Measurements from ENCODE around the gene INO80C.

INO80C gene, protein sequence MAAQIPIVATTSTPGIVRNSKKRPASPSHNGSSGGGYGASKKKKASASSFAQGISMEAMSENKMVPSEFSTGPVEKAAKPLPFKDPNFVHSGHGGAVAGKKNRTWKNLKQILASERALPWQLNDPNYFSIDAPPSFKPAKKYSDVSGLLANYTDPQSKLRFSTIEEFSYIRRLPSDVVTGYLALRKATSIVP

DNA sequence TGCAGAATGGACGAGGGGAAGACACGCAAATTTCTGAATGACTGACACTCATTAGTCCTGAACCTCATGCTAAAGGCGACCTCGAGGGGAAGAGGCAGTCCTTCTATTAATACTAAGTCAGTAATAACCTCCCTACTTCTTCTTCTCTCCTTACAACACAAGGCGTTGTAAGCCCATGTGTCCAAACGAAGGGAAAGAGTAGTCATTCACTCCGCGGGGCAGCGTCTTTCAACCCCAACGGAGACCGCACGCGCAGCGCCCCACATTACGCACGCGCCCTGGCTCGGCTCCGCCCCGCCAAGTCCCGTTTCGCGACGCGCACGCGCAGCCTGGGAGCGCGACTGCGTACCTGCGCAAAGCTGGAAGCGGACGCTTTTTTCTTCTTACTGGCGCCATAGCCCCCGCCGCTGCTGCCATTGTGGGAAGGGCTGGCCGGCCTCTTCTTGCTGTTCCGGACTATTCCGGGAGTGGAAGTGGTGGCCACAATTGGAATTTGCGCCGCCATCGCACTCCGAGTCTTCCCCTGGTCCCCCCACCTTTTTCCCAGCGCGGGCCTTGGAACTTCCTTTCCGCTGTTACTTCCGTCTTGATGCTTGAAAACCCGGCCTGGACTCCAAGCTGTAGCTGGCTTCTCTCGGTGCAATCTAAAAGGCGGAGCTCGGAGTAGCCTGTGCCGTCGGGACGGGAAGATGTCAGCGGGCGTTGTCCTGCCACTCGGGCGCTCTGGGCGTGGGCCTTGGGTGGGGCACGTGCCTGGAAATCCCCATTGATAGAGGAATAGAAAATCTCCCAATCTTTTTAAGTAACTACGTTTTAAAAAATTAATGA lies at the start of gene INO80C:
Gene INO80C, minus strand, starts transcription at position 591 of the 828 bp plus-strand sequence. Its CDS starts 86 bp downstream, at position 505.
- DNase-seq = peak; percentile 92

DNA sequence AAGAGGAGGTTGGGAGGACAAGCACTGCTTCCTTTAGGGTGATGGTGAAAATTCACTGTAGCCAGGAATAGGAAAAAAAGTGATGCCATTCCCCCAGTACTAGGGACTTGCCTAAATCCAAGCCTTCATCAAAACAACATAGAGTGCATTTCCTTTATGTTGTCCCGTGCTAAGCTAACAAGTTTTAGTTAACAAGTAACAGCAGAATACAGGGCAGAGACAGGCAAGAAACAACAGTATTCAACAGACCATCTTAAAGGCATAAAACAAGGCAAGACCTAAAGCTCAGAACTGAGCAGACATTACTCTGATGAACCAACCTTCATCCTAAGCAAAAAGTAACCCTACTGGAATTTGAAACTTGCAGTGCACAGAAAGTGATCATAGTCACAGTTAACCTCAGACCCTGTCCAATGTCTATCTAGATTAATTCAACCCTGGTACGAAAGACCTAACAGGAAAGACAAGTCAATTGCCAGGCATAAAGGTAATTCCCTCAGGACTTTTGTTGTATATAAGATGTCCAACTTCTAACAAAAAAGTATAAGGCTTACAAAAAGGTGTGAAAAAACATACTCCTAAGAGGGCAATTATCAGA lies 49.3 kb upstream of the INO80C start:
- no peak for DNase-seq

DNA sequence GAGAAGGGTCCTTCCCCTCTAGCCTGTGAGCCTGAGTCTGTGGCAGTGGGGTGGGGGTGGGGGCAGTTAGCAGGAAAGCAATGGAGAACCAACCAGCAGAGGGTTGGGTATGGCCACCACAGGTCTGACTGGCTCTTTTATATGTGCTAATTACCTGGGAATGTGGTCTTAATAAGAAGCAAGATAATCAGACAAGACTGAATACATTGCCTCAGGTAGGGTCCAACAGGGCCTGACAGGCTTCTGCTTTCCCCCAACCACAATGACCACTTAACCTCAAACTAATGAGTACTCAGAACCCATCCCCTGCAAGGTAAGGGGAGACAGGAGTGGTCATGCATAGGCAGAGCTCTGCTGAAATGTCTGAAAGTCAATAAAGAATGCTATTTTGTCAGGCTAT lies 44.6 kb upstream of the INO80C start:
- DNase-seq = no peak

DNA sequence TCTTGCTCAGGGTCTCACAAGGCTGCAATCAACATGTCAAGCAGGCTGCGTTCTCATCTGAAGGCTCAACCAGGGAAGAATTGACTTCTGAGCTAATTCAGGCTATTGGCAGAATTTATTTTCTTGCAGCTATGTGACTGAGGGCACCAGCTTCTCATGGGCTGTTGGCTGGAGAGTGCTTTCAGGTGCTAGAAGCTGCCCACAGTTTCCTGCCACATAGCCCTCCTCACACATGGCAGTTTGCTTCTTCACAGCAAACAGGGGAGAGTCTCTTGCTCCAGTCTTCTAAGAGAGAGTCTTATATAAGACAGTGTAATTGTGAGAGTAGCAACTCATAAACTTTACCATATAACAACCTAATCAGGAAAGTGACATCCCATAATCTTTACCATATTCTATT lies 37.5 kb upstream of the INO80C start:
- DNase-seq = no peak

DNA sequence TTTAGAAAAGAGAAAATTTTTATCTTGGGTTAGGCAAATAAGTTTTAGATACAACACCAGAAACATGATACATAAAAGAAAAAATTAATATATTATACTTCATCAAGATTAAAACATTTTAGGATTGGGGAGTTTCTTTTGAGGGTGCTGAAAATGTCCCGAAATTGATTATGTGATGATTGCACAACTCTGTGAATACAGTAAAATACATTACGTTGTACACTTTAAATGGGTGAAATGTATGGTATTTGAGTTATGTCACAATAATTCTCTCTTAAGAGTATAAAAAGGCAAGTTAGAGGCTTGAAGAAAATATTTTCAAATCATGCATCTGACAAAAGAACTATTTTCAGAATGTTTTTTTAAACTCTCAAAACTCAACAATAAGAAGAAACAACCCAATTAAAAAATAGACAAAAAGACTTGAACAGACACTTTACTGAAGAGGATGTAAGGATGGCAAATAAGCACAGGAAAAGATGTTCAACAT lies 36.2 kb upstream of the INO80C start:
- no peak for DNase-seq

DNA sequence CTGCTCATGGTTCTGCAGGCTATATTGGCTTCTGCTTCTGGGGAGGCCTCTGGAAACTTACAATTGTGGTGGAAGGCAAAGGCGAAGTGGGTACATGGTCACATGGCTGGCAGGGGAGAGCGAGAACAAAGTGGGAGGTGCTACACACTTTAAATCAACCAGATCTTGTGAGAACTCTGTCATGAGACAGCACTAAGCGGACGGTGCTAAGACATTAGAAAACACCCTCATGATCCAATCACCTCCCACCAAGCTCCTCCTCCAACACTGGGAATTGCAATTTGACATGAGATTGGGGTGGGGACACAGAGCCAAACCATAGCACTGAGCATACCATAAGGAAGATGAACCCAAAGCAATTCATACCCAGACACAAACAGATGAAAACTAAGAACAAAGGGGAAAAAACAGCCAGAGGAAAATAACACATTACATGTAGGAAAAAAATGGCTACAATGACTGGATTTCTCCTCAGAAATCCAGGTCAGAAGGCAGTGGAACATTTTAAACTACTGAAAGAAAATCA lies 31.1 kb upstream of the INO80C start:
- DNase-seq = no peak

DNA sequence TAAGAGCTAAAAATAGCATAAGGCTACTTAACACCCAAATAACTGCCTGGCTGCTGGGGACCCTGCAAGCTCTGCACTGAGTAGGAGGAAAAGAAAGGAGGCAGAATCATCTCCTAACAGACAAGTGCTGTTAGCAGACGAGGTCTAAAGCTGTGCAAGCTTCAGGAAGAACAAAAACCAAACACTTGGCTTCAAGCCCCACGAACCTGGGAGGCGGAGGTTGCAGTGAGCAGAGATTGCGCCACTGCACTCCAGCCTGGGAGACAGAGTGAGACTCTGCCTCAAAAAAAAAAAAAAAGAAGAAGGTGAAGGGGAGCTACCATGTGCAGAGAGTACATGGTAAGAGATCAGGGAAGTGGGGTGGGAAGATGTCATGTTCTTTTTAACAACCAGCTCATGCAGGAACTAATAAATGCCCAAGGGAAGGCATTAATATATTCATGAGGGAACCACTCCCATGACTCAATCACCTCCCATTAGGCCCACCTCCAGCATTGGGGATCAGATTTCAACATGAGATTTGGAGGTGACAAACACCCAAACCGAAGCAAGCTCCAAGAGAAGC lies 28.8 kb upstream of the INO80C start:
- no peak for DNase-seq

DNA sequence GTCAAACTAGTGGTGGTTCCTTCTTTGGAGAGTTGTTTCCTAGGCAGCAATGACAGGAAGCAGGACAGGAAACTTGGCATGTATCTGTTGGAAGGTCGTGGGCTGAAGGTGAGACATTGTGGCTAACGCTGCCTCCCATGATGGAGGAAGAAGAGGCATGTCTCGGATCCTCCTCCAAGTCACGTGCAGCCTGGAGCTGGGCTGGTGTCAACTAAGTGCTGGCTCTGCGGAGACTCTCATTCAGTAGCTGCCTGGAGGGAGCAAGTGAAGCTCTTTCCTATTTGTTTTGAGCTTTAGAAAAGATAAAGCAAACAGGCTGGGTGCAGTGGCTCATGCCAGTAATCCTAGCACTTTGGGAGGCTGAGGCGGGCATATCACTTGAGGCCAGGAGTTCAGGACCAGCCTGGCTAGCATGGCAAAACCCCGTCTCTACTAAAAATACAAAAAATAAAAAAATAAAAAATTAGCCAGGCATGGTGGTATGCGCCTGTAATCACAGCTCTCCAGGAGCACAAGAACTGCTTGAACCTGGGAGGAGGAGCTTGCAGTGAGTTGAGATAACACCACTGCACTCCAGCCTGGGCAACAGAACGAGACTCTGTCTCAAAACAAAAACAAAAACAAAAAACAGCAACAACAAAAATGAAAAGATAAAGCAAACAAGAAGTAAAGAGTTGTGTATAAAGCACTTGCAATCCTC lies 28.2 kb upstream of the INO80C start:
- DNase-seq = no peak

DNA sequence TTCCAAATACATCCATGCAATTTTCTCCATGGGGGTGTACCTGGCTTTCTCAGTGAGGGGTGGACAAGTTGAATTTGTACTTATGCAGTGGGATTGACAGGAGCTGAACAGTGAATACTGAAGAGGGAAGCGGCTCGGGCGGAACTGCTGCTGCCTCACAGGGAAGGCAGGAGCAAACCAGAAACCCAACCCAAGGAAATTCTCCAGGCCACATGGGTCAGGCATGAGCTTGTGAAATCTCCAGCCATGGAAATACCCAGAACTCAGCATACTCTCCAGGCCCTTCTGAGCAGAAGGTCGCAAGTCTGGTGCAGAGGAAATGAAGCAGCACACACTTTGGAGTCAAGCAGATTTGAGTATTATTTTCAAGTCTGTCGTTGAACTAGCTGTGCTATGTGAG lies 26.5 kb upstream of the INO80C start:
- DNase-seq = no peak

DNA sequence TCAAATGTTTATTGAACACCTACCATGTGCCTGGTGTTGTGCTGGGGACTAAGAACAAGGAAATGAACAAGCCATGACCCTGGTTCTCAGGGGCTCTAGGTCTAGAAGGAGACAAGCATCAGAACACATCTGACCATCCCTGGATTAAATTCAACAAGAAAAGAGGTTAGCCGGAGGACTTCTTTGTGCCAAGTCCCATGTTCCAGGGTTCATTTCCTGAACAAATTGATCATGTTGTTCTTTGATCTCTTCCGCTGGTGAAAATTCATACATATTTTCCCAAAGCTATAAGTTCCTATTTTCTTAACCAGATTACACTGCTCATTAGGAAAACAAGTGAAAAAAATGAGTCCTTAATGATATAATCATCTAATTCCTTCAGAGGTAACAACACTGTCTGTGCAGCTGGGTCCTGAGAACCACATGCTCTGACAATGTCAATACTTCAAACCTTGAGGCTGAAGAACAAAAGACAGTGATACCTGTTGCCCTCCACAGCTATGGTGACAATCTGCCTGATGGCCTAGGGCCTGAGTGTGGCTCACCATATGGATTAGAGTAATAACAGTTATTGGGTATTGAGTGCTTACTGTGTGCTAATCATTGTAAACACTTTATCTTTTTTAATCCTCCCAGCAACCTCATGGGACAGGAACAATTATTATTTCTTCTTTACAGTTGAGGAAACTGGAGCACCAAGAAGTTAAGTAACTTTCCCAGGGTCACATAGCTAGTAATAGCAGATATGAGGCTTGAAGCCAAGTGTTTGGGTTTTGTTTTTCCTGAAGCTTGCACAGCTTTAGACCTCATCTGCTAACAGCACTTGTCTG lies 24.6 kb upstream of the INO80C start:
- DNase-seq = no peak

DNA sequence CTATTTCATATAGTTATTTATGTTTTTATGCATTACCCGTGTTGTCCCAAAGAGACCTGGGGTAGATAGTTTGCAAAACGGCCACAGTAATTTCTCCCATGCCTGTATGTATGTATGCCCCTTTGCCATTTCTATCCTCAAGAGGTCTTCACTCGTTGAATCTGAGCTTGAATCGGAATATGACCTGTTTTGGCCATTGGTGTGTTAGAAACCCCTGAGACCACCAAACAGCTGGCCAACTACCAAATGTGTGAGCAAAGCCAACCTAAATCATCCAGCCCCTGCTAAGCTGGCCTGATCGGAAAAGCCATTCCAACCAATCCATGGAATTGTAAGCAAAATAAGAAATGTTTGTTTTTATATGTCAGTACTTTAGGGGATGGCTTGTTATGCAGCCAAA lies 23.4 kb upstream of the INO80C start:
- DNase-seq = no peak

DNA sequence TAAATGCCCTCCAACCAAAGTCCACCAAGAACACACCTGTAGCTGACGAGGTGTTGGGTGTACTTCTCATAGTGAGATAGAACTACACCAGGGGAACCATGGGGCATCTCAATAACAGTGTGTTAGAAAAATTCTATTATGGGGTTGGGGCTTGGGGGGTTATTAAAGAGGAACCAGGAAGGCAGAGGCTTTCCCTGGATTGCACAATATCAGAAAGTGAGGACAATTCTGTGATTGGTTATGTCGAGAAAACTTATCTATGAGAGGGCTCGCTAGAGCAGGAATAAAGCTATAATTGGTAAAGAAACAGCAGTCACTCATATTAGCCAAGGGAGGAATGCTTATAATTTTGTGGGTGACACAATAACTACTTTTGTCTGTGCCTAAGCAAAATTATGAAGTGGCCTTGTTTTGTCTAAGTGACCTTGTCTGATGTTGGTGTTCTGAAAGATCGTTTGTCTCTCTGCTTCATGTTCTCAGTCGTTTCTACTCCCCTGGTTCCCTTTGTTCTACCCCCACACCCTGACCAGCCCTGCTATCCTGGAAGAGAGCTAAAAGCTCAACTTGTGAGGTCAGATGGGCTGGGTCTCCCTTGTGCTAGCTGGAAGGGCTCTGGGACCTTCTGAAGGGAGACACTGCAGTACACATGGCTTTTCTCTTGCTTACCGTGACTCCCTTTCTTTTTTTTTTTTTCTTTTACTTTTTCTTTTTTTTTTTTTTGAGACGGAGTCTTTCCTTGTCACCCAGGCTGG lies 21.6 kb upstream of the INO80C start:
- DNase-seq = no peak

DNA sequence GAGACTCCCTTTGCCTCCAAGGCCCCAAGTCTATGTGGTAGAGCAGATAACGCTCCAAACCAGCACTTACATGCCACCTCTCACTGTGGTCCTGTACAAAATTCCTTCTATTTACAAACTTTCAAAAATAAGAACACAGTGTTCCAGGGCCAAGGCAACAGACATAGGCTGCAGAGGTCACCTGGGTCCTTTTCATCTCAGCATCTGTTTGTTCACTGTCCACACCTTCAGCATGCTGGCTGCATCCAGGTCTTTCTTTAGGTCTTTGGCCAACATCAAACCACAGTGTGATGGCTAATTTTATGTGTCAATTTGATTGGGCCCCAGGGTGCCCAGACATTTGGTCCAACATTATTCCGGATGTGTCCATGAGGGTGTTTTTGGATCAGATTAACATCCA lies 20.0 kb upstream of the INO80C start:
- no peak for DNase-seq

DNA sequence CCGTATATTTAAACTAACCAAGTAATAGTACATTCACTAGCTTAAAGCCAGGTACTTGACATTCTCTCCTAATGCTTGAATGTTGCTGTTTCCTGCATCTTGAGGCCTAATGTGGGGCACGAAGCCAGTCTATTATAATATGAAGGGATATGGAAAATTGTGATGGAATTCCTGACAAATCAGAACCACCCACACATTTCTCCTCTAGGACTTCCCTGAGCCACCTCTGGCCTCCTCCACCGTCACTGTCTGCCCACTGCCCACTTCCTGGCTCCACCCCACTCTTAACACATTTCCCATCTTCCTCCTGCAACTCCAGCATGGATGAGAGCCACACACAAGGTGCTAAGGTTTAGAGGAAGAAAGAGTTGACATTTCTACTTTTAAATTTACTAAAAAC lies 19.0 kb upstream of the INO80C start:
- DNase-seq = no peak

DNA sequence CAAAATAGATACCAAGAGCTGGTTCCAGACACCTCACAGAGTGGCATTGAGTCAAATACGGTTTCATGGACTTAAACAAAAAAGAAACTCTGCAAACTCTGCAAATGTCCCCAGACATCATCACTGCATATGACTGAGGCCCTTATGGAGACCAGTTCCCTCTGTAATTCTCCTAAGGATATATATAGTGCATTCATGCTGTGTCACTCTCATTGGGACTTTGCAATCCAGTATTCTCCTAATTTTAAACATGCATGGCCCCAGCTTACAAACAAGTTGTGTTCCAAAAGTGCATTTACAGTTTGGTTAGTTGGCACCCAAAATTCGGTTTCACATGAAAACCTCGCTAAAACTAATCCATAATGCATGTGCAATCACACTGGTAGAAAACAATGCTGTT lies 18.6 kb upstream of the INO80C start:
- DNase-seq = no peak

DNA sequence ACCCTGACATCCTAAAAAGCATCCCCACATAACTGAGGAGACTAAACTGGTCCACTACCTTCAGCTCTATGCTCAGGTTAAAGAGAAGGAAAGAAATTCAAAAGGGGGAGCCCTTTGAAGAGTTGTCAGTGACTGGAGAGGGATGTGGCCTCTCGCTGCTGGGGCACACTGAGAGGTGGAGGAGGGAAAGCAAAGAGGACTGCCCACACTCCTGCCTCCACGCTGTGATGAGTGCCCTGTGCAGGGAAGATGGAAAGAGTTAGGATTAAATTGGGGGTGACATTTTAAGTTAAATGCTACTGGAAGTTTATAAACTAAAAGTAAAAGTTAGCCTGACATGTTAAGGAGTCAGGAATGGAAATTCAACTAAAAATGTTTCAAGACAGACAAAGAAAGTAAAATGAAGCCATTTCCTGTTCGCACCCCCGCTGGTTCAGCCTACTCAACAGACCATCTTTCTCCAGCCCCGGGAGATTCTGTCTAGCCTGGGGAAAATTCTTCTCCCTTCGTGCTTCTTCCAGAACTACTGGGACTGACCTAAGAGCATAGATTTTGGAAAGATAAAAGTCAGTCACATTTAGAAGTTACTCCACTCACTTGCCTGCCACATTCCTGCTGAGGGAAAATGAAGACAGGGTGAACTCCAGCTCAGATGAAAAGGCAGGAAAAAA lies 17.8 kb upstream of the INO80C start:
- DNase-seq = no peak

DNA sequence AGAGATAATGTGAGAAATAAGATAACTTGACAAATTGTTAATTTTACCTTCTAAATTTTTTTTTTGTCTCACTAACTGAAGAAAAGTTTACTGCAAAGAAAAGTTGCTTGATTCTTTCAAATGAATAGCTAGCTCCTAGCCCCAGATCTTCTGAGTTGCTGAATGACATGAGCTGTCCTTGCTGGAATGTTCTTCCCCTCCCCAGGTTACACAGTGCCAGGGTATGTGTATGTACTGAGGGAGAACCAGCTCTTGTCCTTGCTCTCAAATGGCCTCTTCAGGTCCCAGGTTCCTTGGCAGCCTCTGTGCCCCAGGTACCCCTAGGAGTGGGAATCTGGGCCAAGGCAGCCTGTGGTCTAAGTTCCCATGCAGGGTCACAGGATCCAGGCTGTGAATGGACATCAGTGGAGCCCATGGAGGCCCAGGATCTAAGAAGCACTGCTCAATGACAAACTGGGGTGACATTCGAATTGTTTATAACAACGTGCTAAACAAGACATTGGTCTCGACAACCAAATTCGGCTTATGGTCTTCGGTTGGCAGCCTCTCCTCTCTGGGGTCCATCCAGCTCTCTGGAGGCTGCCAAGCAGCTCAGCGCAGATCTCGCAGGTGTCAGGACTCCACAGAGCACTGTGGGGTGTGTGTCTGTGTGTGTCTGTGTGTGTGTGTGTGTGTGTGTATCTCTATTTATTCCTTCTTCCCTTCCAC lies 17.1 kb upstream of the INO80C start:
- no peak for DNase-seq

DNA sequence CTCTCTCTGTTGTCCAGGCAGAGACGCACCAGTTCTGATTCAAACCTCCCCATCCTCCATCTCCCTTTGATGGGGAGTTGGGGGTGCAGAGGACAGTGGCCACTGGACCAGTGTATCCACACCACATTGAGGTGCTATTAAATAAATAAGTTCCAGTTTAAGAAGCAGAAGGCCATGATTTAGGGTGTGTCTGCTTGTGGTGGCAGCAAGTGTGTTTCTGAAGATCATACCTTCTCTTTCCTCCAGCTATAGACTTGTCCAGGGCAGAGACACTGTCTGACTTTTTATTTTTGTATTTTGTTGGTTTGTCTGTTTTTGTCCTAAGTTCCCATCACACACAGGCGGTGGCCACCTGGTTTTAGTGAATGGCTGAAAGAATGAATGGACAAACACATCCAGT lies 16.5 kb upstream of the INO80C start:
- DNase-seq = no peak

DNA sequence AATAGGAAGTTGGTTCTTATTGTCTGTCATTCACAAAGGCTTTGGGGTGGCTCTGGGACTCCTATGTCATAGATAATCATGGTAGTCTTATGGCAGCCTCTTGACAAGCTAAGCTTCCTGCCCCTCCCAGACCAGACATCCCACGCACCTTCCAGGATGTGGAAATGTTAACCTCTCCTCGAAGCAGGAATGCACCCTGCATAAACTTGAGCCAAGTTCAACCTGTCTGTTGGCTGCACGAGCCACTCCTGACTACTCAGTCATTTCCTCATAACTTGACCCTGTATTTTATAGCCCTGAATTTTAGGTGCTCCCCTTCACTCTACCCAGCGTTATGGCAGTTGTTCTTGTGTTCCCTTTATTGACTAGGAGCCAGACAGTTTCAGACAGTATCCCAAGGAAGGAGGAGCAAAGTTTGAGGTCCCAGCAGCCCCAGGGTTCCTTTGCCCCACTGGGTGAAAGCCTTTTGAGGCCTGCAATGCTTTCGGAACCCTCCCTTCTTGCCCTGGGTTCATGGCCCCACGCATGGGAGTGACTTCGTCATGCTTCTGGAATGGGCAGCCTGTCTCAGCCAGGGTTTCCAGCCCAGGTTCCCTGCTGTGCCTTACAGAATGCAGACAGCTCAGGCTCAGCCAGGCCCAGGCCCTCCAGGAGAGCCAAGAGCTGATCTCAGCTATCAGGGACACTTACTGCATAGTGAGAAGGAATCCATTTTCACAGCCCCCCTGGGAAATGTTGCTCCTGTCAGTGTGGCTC lies 15.6 kb upstream of the INO80C start:
- no peak for DNase-seq

Measured in stimulated activated CD4-positive, alpha-beta T cell treated with anti-CD3 and anti-CD28 coated beads, Interleukin-1b, Interleukin-23, amount 100 ng/mL, for 48 hours (primary cell).